Dedifferentiated amniotic fluid mesenchymal stem cell (primary cell): Measurements from ENCODE around the gene RAP1A.

Experiments used
- DNase-seq: peaks from one replicate; pipeline ENCODE4 v3.0.0-alpha.2; 2016; ENCODE audit errors: extremely low spot score

RAP1A gene

DNA sequence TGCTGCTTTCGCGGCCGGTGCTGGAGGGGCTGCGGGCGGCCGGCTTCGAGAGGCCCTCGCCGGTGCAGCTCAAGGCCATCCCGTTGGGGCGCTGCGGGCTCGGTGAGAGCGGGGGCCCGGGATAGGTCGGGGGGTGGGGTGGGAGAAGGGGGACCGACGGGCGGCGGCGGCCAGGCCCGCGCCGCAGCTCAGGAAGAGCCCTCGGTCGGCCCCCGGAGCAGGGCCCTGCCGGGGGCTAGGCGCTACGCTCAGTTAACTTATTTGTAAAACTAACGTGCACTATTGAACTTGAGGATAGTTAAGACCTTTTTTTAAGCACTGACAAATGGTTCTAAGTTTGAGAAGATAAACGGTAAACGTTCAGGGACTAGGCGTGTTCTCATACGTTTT, 136.5 kb downstream of the RAP1A start:
- no peak for DNase-seq

- DNase-seq: no peak
Measured at GRCh38 chr1:111758373-111758772, 138.8 kb downstream of the RAP1A start.

- DNase-seq: no peak
Measured at GRCh38 chr1:111761717-111762116, 142.1 kb downstream of the RAP1A start.

- DNase-seq: no peak
Measured at GRCh38 chr1:111762332-111762731, 142.7 kb downstream of the RAP1A start.
